ENCODE data around the gene MAP7.

GRCh38 chr6:136533487-136533886, 16.7 kb downstream of the MAP7 start:
- TF ChIP-seq ZBTB33 (IDR thresholded peaks at IDR 0.05) (no peak), CTCF (IDR thresholded peaks at IDR 0.05; ENCODE audit: low read depth, low read length, missing input control) (no peak), GABPA (IDR thresholded peaks at IDR 0.05 in 1 of 2, conservative IDR thresholded peaks at IDR 0.05 in 1 of 2) (no peak), REST (IDR thresholded peaks at IDR 0.05) (no peak), SP1 (IDR thresholded peaks at IDR 0.05) (no peak), RXRA (IDR thresholded peaks at IDR 0.05) (no peak), RAD21 (IDR thresholded peaks at IDR 0.05) (no peak), YY1 (IDR thresholded peaks at IDR 0.05) (no peak), TAF1 (conservative IDR thresholded peaks at IDR 0.05) (no peak), JUND (IDR thresholded peaks at IDR 0.05) (no peak), ATF3 (IDR thresholded peaks at IDR 0.05) (no peak), MAX (IDR thresholded peaks at IDR 0.05) (no peak)
